A549 (cell line): ENCODE data around the gene DPH5. TPM values are rescaled to one million over a fixed set of nuclear protein-coding genes. Genes with fewer than 3 reads are reported as not detected.
"Not testable (repeated sequence)": the region's sequence is repeated elsewhere in the genome, so short reads cannot be mapped to it uniquely, and the experiment has no call there.

ENCODE experiments used
- ATAC-seq, 2 experiments: fragments of 200-7000 bp in 1 of 2; fragments of >200 bp in 1 of 2; cut with Nextera tagmentation in 1 of 2; cut with Tn5 transposase in 1 of 2; 3 replicates each; pipeline versions ENCODE4 v1.8.0 to v1.9.1; 2018 to 2020; ENCODE audit warnings: mild to moderate bottlenecking in 1 of 2, moderate library complexity in 1 of 2
- CTCF ChIA-PET: fragments of 300-600 bp; sonication (Branson Sonifier 250); formaldehyde crosslinking; extraction: SDS; loops from one replicate; lab custom pipeline; 2021; ENCODE audit warnings: antibody characterized with exemption, inconsistent platforms; lab: Yijun Ruan, JAX
- POLR2A ChIA-PET: fragments of 350-600 bp; formaldehyde crosslinking; extraction: SDS; loops from one replicate; lab custom pipeline; 2021; ENCODE audit warnings: antibody characterized with exemption, inconsistent platforms; lab: Yijun Ruan, JAX
- DNase-seq, 2 experiments: peaks; one replicate each; pipeline versions ENCODE4 v3.0.0 to v3.0.0-alpha.2; 2011 to 2016; ENCODE audit warnings: low read depth in 1 of 2, low spot score in 1 of 2
- FAIRE-seq: peaks from 2 replicates; lab custom pipeline; 2011; peaks lifted over from hg19 to GRCh38; lab: Jason Lieb, UNC
- H3K27ac ChIP-seq, 2 experiments: fragments of >200 bp; sonication (Bioruptor Twin); formaldehyde crosslinking; 3 replicates each; pipeline ENCODE4 v1.5.1; 2016 to 2017
- H3K4me1 ChIP-seq: fragments of >200 bp; sonication (Bioruptor Twin); formaldehyde crosslinking; 3 replicates; pipeline ENCODE4 v1.6.1; 2016
- H3K4me2 ChIP-seq: fragments of >200 bp; sonication (Bioruptor Twin); formaldehyde crosslinking; 3 replicates; pipeline ENCODE4 v1.6.1; 2016
- H3K4me3 ChIP-seq: fragments of >200 bp; sonication (Bioruptor Twin); formaldehyde crosslinking; 3 replicates; pipeline ENCODE4 v1.5.1; 2016
- H3K9me3 ChIP-seq: fragments of >200 bp; sonication (Bioruptor Twin); formaldehyde crosslinking; 3 replicates; pipeline ENCODE4 v1.6.1; 2016
- CBX8 ChIP-seq: fragments of 200-600 bp; sonication (generic); IDR thresholded peaks from 2 replicates; pipeline ENCODE4 v1.6.1; 2016
- CHD4 ChIP-seq: fragments of 200-600 bp; sonication (generic); IDR thresholded peaks from 2 replicates; pipeline ENCODE4 v1.6.1; 2016; ENCODE audit warnings: antibody characterized with exemption, mild to moderate bottlenecking, borderline replicate concordance
- EHMT2 ChIP-seq: fragments of 200-600 bp; sonication (generic); IDR thresholded peaks from 2 replicates; pipeline ENCODE4 v1.6.1; 2016; ENCODE audit warnings: antibody characterized with exemption, low read depth, mild to moderate bottlenecking, moderate library complexity
- EP300 ChIP-seq, 2 experiments: fragments of >200 bp; sonication (Bioruptor Twin); formaldehyde crosslinking; IDR thresholded peaks; 2 replicates in 1 of 2; 3 replicates in 1 of 2; pipeline ENCODE4 v1.6.1; 2016 to 2017
- ESRRA ChIP-seq: fragments of 150-350 bp; IDR thresholded peaks from 2 replicates; pipeline ENCODE4 v1.6.1; 2014; ENCODE audit warnings: mild to moderate bottlenecking, low read length, borderline replicate concordance
- FOSL2 ChIP-seq, 2 experiments: fragments of 450-650 bp in 1 of 2; fragments of >200 bp in 1 of 2; sonication (Bioruptor Twin) in 1 of 2; formaldehyde crosslinking; IDR thresholded peaks; 2 replicates each; pipeline versions ENCODE4 v1.5.0 to v1.6.1; 2016 to 2020; ENCODE audit warnings: mild to moderate bottlenecking in 1 of 2, moderate library complexity in 1 of 2
- FOXS1 ChIP-seq: fragments of 250-450 bp; sonication (Bioruptor Pico); IDR thresholded peaks from 2 replicates; pipeline ENCODE4 v1.5.0; 2020; ENCODE audit warnings: mild to moderate bottlenecking, moderate library complexity
- HDAC2 ChIP-seq: fragments of 200-600 bp; sonication (generic); IDR thresholded peaks from 2 replicates; pipeline ENCODE4 v1.6.1; 2016
- HEYL ChIP-seq: fragments of 250-450 bp; sonication (Bioruptor Pico); IDR thresholded peaks from 2 replicates; pipeline ENCODE4 v1.8.0; 2021; ENCODE audit warnings: mild to moderate bottlenecking, moderate library complexity
- HOXA7 ChIP-seq: fragments of 250-450 bp; sonication (Bioruptor Pico); IDR thresholded peaks from 2 replicates; pipeline ENCODE4 v1.5.0; 2020; ENCODE audit warnings: mild to moderate bottlenecking, moderate library complexity
- KDM1A ChIP-seq: fragments of 200-600 bp; sonication (generic); IDR thresholded peaks from 2 replicates; pipeline ENCODE4 v1.6.1; 2016; ENCODE audit warnings: low read depth, mild to moderate bottlenecking
- NFE2L2 ChIP-seq: fragments of 150-350 bp; conservative IDR thresholded peaks from 2 replicates; pipeline ENCODE4 v1.6.1; 2014; ENCODE audit warnings: low read length
- RAD21 ChIP-seq, 2 experiments: fragments of >200 bp in 1 of 2; sonication (Bioruptor Twin) in 1 of 2; formaldehyde crosslinking in 1 of 2; IDR thresholded peaks in 1 of 2; conservative IDR thresholded peaks in 1 of 2; 2 replicates in 1 of 2; 3 replicates in 1 of 2; pipeline ENCODE4 v1.6.1; 2012 to 2018; ENCODE audit warnings: inconsistent platforms in 1 of 2
- RNF2 ChIP-seq: fragments of 200-600 bp; sonication (generic); IDR thresholded peaks from 2 replicates; pipeline ENCODE4 v1.6.1; 2016; ENCODE audit warnings: low read depth, mild to moderate bottlenecking, antibody characterized with exemption, moderate library complexity, borderline replicate concordance
- ZC3H11A ChIP-seq: fragments of 450-650 bp; IDR thresholded peaks from 2 replicates; pipeline ENCODE4 v1.6.1; 2014; ENCODE audit warnings: antibody characterized with exemption, mild to moderate bottlenecking
- ZNF302 ChIP-seq: fragments of 250-450 bp; sonication (Bioruptor Pico); IDR thresholded peaks from 2 replicates; pipeline ENCODE4 v1.9.0; 2021; ENCODE audit warnings: inconsistent platforms, mild to moderate bottlenecking, moderate library complexity
- WGBS: methylation state at CpG from one replicate; pipeline ENCODE4 v1.1.6; 2017; ENCODE audit errors: missing lambda C conversion rate; 5-methylcytosine and 5-hydroxymethylcytosine counted together
- polyA plus RNA-seq, 4 experiments: library from polyadenylated mRNA; depleted of rRNA in 3 of 4; stranded (reverse); fragments of >200 nt; fragmentation: RNase III in 1 of 4; extraction: RNeasy Plus Mini Kit Qiagen cat#74134 plus additional on column Dnase treatment in 1 of 4; gene quantifications; 2 replicates in 3 of 4; 3 replicates in 1 of 4; pipeline ENCODE4 v1.2.3, GENCODE V29; 2011 to 2017
- TF ChIP-seq, protein P1 (sequence below): fragments of 200-600 bp; sonication (generic); IDR thresholded peaks from 2 replicates; pipeline ENCODE4 v1.6.1; 2016; ENCODE audit warnings: antibody characterized with exemption, mild to moderate bottlenecking, moderate library complexity
- TF ChIP-seq, protein P2 (sequence below): fragments of 450-650 bp; IDR thresholded peaks from 2 replicates; pipeline ENCODE4 v1.6.1; 2014; ENCODE audit warnings: antibody characterized with exemption

DPH5 gene
- polyA plus RNA-seq, 2 of the 4 experiments (the other 2 are of a cell fraction), result 40.4 to 89.7 TPM

DNA sequence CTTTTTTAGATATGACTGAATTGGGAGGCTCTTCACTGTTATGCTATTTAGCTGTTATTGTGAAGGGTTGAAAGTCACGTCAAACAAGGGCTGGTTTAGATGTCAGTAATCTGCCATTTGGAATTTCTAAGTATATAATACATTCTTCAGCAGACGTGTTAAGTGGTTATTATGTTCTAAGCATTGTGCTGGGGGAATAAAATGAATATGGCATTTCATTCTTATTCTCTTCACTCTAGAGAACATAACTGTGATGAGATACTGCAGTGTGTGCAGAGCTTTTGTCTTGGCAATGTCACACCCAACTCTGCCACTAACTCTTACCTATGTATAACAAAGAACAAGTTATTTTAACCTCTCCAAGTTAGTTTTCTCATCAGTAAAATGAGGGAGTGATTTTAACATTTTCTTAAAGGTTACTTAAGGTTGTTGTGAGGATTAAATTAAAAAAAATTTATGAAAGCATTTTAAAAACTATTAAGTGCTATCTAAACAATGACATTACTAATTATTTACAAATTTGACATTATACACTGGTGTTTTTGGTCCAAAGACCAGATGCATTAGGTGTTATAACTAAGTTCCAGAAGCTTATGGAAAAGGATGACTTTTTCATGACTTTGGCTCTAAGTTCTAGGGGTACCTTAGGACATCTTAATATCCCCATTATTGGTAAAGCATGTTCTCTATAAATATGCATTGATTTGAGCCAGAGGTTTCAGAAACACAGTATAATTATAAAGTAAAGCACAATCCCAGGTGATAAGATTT is 71.4 kb downstream of the DPH5 start:
- DNase-seq (no peak), FAIRE-seq (no peak), ATAC-seq (no peak)
- no peak for TF ChIP-seq ZNF302 (CRISPR knock-in tag)
- Histone ChIP-seq H3K4me1 (peaks cover 14% of the 10 kb centered on the region), H3K27ac (no peak overlapping the region), H3K9me3 (no peaks in the 10 kb centered on the region), H3K4me3 (no peak overlapping the region), H3K4me2 (no peak overlapping the region)
- 93% methylated on average over 2 of the region's 2 CpGs for WGBS
- ChIA-PET CTCF (no interaction called here), POLR2A (no interaction called here)

DNA sequence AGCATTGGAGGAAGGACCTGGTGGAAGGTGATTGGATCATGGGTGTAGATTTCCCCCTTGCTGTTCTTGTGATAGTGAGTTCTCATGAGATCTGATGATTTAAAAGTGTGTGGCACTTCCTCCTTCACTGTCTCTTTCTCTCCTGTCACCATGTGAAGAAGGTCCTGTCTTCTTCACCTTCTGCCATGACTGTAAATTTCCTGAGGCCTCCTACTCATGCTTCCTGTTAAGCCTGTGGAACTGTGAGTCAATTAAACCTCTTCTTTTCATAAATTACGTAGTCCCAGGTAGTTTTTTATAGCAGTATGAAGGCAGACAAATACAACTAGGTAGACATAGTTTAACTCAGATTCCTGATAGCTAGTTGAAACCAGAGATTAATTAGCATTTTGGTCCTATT is 72.6 kb downstream of the DPH5 start:
- H3K27ac ChIP-seq, DNase-seq, CTCF ChIA-PET, H3K4me3 ChIP-seq, ATAC-seq, H3K4me2 ChIP-seq, FAIRE-seq, POLR2A ChIA-PET, H3K9me3 ChIP-seq: not testable (repeated sequence)
- H3K4me1 ChIP-seq, result peaks cover 16% of the 10 kb centered on the region
- WGBS, result 88% methylated on average over 1 of the region's 1 CpG

DNA sequence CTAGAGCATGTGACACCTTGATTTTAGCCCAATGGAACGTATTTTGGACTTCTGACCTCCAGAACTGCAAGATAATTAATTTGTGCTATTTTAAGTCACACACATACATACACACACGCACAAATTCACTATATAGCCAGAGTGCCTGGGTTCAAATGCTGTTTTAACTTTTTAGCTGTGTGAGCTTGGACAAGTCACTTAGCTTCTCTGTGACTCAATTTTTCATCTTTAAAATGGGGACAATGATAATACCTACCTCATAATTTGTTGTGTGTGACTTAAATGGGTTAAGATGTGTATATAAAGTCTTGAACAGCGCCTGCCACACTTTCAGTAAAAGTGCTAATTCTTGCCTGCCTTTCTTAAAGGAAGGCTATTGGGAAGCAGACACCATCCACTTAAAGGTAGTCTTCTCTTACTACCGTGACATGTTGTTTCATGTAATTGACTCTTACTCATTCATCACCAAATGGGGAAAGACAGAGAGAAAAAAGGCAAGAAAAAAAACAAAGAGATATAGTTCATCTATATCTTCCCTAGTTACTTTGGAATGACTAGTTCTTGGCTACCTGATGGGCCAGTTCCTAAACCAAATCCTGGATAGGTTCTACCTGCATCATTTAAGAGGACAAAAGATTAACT is 73.4 kb downstream of the DPH5 start:
- no peak for ATAC-seq
- TF ChIP-seq RAD21 (conservative IDR thresholded peaks at IDR 0.05 in 1 of 2, IDR thresholded peaks at IDR 0.05 in 1 of 2) (no peak), RNF2 (no peak), CBX8 (no peak), EP300 (IDR thresholded peaks at IDR 0.05) (no peak), ZC3H11A (no peak), FOSL2 (IDR thresholded peaks at IDR 0.05) (no peak), FOSL2 (CRISPR knock-in tag; IDR thresholded peaks at IDR 0.05) (no peak), HDAC2 (no peak), CHD4 (no peak), NFE2L2 (no peak), HOXA7 (no peak), EHMT2 (no peak), HEYL (no peak), FOXS1 (CRISPR knock-in tag) (no peak), KDM1A (no peak), ESRRA (no peak)
- TF ChIP-seq, protein P1, sequence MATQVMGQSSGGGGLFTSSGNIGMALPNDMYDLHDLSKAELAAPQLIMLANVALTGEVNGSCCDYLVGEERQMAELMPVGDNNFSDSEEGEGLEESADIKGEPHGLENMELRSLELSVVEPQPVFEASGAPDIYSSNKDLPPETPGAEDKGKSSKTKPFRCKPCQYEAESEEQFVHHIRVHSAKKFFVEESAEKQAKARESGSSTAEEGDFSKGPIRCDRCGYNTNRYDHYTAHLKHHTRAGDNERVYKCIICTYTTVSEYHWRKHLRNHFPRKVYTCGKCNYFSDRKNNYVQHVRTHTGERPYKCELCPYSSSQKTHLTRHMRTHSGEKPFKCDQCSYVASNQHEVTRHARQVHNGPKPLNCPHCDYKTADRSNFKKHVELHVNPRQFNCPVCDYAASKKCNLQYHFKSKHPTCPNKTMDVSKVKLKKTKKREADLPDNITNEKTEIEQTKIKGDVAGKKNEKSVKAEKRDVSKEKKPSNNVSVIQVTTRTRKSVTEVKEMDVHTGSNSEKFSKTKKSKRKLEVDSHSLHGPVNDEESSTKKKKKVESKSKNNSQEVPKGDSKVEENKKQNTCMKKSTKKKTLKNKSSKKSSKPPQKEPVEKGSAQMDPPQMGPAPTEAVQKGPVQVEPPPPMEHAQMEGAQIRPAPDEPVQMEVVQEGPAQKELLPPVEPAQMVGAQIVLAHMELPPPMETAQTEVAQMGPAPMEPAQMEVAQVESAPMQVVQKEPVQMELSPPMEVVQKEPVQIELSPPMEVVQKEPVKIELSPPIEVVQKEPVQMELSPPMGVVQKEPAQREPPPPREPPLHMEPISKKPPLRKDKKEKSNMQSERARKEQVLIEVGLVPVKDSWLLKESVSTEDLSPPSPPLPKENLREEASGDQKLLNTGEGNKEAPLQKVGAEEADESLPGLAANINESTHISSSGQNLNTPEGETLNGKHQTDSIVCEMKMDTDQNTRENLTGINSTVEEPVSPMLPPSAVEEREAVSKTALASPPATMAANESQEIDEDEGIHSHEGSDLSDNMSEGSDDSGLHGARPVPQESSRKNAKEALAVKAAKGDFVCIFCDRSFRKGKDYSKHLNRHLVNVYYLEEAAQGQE, result no peak
- TF ChIP-seq, protein P2, sequence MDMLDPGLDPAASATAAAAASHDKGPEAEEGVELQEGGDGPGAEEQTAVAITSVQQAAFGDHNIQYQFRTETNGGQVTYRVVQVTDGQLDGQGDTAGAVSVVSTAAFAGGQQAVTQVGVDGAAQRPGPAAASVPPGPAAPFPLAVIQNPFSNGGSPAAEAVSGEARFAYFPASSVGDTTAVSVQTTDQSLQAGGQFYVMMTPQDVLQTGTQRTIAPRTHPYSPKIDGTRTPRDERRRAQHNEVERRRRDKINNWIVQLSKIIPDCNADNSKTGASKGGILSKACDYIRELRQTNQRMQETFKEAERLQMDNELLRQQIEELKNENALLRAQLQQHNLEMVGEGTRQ, result no peak
- Histone ChIP-seq H3K9me3 (no peaks in the 10 kb centered on the region), H3K4me1 (peaks cover 16% of the 10 kb centered on the region), H3K4me3 (no peak overlapping the region), H3K27ac (no peak overlapping the region), H3K4me2 (no peak overlapping the region)
- POLR2A ChIA-PET, result no interaction called here
- DNase-seq, result no peak
- CTCF ChIA-PET, result no interaction called here
- 93% methylated on average over 4 of the region's 4 CpGs for WGBS
- no peak for FAIRE-seq
